GM21423 (cell line): Measurements from ENCODE around the gene FGF14.
A peak's percentile ranks its signal among the peaks of the same experiment; 100 is the strongest.

Experiments
- ATAC-seq: cut with Tn5 transposase; IDR thresholded peaks from one replicate; pipeline ENCODE4 v1.9.1; 2021; ENCODE audit warnings: mild to moderate bottlenecking, moderate library complexity; ENCODE audit not compliant: unreplicated experiment

Gene FGF14

DNA sequence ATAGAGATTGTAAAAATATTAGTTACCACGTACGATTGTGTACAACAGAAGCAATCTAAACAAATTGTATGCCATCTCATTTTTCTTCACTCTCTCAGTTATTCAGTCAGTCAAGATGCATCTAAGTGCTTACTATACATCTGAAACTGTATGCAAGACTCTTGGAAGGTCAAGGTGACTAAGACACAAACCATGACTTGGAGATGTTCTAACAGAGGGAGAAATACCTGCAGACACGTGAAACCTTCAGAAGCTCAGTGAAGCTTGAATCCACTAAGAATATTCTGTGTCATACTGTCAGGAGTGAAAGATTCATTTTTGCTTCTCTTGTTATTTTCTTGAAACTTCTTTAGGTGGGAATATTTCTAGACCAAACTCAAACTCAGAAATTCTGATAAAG is 584.0 kb downstream of the FGF14 start:
- ATAC-seq: no peak

DNA sequence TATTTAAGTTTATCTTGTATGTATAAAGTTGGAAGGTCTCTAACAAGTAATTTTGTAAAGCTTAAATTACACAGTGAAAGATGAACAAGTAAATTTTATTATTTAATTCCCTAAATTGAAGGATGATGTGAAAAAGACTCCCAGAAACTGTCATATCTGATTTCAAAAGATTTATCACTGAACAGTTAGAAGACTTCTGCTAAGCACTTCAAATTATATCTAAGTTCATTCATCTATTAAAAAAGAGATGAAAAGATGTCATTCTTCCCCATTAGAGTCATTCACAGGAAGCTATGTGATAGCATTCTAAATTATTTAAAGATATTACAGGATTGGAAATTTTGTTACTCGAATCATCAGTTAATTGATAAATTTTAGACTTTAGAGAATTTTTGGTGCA is 590.0 kb downstream of the FGF14 start:
- no peak for ATAC-seq

DNA sequence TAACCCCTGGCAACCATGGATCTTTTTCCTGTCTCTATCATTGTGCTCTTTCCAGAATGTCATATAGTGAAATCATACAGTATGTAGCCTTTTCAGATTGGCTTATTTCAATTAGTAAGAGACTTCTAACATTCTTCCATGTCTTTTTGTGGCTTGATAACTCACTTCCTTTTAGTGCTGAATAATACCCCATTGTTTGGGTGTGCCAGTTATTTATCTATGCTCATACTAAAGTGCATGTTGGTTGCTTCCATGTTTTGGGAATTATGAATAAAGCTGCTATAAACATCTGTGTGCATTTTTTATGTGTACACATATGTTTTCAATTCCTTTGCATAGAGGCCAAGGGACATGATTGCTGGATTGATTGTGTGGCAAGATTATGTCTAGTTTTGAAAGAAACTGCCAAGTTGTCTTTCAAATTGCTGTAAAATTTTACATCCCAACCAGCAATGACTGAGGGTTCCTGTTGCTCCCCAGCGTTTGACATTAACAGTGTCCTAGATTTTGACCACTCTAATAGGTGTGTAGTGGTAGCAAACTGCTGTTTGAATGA is 590.5 kb downstream of the FGF14 start:
- no peak for ATAC-seq

DNA sequence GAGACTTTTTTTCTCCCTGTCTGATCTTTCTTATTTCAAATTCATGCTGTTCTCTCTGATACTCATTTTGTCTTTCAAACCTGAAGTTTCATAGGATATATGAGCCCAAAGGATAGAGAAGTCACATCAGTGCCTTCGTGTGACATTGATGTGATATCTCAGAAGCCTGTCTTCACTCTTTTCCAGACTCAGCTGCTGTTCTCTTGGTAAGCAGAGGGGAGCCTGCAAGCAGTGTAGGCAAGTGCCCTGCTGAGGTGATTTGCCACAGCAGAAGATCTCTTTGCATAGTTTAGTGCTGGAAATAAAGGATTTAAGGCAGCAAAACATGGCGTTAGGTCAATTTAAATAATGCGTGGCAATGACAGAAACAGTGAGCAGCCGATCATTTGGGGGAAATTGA is 602.7 kb downstream of the FGF14 start:
- ATAC-seq: no peak

DNA sequence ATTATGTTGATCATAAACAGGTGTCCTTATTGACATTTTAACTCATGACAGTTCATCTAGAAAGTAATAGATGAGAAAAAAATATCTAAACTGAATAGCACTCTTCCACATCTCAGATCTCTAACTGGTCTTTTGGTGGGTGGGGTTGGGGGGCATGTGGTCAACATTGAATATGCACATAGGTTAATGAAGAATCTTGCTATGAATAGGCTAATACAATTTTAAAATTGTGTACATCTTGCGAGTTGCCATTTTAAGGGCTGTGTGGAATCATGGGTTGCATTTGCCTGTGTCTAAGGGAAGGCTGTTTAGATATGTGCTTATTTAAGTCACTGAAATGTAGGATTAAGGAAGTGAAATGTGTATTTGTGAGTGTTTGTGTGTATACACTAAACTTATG is 603.4 kb downstream of the FGF14 start:
- no peak for ATAC-seq

DNA sequence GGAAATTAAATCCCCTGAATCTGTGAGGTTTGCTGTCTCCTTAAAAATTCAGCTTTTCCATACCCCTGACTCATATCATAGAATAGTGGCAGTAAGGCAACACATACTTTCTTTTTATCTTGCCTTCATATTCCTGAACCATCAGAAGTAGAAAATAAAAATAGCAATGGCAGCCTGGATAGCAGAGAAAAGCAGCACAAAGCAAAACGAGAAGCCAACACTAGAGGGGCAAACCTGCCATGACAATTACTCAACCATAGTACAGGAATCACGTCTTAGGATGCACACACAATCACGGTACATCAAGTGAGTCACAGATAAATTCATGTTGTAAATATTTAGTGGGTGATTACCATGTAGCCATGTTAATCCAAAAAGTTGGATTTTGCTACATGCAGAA is 606.4 kb downstream of the FGF14 start:
- ATAC-seq: no peak

DNA sequence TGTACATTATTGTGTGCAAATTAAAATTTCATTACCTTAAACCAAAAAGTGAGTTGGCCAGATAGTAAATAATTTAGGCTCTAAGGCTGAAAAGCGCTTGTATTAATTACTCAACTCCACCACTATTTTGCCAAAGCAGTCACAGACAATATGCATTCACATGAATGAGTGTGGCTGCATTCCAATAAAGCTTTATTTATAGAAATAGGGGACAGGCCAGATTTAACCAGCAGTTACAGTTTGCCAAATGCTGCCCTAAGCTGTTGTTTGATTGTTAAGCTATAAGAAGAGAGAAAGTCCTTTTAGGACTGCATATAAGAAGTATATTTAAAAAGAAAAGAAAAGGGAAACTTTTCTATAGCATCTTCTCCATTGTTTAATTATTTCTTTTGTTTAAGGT is 606.8 kb downstream of the FGF14 start:
- no peak for ATAC-seq

DNA sequence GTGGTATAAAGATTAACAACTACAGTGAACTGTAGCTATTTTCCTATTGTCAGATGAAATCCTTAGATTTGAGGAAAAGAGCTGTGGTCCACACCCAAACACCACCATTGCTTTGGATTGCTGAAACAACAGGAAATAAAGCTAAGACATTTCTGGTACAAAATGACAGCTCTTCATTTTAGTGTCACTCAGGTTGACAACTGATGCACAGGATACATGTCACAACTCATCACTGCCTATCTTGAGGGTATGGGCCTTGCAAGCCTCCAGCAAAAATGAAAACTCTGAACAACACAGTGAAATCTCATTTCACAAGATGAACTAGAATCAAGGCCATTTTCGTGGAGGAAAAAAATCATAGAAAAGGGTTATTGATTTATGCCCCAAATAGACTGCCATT is 609.7 kb downstream of the FGF14 start:
- ATAC-seq: no peak

DNA sequence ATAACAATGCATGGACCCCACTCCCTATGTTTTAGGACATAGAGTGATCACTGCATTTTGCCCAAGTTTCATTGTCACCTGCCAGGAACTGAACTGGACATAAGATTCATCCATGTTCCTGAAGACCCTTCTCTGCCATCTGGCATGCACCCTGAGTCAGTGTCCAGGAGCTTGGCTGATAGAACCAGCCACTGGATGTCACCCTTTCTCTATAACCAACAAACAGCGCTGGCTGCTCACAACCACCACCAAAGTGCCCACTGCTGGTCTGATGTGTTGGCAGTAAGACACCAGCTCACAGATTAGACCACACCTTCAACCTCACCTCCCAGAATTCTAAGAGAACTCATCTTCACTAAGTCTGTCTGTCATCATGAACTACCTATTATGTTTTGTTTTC is 616.0 kb downstream of the FGF14 start:
- no peak for ATAC-seq

DNA sequence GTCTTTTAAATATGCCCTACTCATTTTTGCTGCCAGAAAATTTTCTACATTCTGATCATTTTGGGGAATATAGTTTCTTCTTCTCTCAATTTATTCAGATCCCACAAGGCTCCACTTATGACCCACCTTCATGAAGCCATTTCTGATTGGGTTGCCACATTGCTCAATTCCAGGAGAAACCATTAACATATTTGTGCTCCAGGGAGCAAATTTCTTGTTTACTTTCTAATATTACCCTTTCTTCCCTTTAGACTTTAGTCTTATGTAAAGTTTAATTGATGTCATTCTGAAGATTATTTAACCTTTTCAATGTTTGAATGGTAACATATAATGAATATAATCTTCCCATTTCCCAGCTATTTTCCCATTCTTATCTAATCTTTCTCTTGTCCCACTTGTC is 617.5 kb downstream of the FGF14 start:
- ATAC-seq: no peak

DNA sequence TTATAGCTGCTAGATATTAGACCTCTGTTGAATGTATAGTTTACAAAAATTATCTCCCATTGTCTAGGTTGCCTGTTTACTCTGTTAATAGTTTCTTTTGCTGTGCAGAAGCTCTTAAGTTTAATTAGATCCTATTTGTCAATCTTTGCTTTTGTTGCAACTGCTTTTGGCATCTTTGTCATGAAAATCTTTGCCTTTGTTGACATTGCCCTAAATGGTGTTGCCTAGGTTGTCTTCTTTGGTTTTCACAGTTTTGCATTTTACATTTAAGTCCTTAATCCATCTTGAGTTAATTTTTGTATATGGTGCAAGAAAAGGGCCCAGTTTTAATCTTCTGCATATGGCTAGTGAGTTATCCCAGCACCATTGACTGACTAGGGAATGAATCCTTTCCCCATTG is 618.3 kb downstream of the FGF14 start:
- no peak for ATAC-seq

DNA sequence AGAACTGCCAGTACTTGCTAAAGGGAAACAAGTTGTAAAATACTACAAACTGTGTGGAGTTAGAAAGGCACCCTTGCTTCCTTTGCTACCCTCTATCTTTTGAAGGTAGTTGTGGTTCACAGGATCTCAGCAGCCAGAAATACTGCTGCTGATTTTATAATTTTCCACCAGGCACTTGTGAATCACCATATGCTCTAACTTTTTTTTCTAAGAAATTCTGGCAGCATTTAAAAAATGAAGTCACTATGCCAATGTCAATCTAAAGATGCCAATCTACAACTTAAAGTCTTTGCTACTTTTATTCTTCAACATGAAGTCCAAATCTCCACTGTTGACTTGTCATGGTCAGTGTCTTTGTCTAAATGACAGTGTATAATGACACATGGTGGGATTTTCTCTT is 621.6 kb downstream of the FGF14 start:
- ATAC-seq: no peak

DNA sequence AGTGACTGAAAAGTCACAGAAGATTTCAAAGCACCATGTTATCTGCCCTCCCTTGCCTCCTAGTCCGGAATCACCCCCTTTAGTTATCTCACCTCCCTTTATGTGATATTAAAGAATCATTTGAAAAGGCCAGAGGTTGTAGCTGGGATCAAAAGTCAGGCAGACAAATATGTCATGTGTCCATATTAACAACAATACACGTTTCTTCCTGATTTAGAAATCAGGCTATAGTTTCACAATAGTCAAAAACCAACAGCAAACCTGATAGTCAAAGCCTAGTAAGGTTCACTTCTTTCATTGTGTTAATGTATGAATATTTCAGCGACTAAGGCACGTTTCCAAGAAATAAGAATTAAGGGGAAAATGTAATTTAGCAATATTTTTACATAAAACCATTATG is 622.7 kb downstream of the FGF14 start:
- ATAC-seq: no peak

DNA sequence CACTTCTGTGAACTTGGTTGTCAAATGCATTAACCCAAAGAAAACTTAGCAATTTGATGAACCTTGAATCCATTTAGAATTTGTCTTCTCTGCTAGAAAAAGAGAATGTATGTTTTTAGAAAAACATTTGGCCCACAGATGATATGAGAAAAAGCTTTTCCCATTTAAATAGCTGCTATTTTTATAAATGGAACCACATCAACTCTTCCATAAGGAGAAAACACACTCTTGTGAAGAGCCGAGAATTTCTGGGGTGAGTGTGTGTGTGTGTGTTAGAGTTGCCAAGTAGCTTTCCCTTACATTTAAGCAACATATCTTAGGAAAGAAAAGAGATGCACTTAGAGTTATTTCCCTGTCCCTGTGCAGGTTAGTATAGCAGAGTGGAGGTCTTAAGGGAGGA is 626.6 kb downstream of the FGF14 start:
- ATAC-seq: no peak

DNA sequence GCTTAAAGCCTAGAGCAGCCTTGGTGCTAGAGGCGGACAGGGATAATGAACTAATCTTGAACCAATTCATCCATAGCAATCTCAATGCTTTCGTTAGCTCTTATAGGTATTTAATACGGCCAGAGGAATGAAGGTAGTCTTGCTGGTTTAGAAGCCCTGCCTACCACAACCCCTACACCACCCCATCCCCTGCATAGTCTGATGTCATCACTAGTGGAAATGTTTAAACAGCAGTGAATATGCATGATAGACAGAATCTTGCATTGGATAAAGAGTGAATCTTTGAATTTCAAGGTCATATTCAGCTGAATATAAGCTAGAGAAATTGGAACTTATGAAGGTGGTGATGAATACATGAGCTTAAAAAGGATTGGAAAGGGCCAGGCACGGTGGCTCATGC is 627.5 kb downstream of the FGF14 start:
- ATAC-seq: no peak

DNA sequence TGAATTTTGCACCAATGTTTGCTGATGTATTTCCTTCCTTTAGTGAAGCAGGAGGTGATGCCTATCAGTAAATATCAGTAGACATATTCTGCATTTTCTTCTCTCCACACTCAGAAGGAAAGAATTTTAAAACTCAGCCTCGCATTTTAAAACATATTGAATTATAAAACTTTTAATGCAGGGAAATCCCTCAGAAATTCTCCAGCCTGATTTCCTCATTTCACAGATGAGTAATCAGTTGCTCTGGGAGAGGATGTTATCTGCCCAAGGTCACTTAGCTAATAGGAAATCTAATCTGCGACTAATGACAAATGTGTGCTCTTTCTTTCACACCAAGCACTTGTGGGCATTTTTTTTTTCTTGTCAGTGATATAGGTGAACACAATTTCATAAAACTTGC is 628.8 kb downstream of the FGF14 start:
- no peak for ATAC-seq

DNA sequence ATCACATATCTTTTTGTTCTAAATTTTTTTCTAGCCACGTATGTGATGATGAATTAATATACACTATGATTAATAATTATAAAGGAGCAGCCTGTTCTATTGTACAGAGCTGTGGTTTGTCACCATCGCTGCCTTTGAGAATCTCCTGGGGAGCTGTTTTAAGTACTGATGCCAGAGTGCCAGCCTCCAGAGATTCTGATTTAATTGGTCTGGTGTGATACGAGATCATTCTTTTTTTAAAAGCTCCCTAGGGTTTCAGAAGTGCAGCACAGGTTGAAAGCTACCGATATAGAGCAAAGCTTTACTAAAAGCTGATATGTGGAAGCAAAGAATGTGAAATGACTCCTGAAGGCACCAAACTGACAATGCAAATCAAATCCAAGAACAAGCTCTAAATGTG is 634.7 kb downstream of the FGF14 start:
- no peak for ATAC-seq

DNA sequence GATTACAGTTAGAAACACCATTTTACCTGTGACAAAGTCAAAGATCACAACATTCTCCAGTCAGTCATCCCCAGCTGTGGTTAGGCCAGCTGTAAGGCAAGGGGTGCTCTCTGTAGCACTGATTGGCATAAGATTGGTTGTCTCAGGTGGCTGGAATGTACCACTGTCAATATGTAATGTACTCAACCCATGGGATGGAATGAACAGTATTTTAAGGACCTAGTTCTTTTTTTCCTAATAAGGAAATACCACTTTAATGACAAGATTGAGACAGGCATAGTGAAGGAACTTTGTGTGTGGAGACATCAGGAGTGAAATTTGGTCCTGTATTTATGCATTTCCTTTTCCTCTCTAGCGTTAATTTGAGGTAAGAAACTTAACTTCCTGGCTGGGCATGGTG is 638.7 kb downstream of the FGF14 start:
- ATAC-seq: no peak

DNA sequence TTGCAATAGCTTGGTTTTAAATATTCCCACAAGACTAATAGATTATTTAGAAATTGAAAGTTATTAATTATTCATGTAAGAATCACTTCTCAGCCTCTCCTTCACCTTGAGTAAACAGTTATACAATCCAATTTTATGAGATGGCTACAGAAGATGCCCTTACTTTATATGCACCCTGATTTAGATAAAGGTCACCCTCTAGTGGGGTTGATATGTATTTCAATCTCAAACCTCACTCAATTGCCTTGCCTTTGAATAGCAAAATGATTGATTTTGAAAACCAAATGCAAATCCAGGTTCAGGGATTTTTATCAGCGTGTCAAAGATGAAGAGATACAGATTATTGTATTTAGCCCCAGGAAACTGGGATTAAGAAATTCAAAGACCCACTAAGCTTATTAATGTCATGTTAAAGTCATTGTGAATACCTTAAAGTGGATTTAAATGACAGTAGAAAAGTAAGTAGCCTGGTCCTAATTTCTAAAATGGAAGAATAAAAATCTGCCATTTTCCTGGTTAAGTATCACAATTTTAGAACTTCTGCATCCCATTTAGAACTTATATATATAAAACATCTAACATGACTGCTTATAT is 644.3 kb downstream of the FGF14 start:
- peak; percentile 87 for ATAC-seq

DNA sequence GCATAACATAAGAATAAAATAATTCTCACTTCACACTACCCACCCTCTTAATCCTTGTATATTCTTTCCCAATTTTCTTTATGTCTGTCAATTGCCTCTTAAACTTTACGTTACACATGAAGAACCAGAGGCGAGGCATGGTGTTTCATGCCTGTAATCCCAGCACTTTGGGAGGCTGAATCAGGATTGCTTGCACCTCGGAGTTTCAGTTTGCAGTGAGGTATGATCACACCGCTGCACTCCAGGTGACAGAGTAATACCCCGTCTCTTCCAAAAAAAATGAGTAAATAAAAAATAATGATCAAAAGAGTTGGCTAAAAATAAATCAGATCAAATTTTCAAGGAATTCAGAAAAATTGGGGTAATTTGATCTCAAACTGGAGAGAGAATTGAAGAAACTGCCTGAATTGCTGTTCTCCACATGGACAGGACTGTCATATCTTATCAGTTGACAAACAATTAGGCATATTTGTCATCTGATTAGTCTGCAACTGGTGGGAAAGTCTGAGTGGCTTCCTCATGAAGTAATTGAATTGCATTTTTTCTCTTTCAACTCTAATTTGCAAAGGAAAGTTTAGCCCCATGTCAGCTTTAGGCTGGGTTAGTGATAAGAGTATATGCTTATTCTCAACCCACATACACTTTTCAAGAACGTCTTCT is 646.5 kb downstream of the FGF14 start:
- no peak for ATAC-seq

DNA sequence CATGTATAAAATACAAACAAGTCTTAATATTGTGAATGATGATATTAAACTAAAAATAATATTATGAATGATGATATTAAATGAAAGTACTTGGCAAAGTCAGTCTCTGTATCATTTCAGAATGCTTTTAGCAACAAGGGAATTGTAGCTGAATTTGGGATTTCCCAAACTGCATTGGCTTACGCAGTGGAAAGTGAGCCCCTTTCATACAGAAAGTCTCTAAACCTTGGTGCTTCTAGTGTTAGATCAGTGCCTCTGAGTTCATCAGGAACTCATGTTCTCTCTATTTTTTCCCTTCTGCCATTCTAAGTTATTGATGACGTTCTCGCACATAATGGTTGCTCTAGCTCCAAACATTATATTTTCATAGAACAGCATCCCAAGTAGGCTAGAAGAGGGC is 649.4 kb downstream of the FGF14 start:
- ATAC-seq: no peak

DNA sequence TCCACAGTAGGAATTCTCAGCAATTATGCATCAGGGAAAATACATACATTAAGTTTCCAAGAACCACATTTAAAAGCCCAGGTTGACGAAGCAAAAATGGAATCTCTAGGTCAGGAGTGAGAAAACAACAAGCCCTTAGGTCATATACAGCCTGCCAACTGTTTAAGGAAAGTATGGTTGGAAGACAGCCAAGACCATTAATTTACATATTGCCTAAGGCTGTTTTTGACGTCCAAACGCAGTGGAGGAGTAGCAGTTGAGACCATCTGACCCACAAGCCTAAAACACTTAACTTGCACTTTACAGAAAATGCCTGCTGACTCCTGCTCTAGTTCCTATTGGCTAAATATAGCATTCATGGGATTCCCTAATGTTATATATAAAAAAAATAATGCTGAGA is 650.4 kb downstream of the FGF14 start:
- ATAC-seq: peak; percentile 68

DNA sequence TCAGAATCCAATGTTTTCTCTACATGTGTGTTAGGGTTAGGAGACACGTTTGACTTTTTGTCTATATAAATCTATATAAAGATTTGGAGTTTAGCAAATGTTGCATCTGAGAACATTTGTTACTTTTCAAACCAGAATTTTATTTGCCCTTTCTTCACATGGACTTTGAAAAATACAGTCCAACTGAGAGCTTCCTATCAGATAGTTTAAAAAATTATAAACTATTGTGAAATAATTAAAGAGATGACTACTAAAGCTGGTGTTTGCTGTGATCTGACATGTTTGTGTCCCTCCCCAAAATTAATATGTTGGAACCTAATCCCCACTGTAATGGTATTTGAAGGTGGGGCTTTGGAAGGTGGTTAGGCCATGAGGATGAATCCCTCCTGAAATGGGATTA is 652.3 kb downstream of the FGF14 start:
- ATAC-seq: no peak
